Fibroblast of gingiva (primary cell): Measurements from ENCODE around the gene CHD1L.
"Not testable (repeated sequence)": the region's sequence is repeated elsewhere in the genome, so short reads cannot be mapped to it uniquely, and the experiment has no call there.

Source experiments
- DNase-seq: peaks from one replicate; pipeline ENCODE4 v3.0.0-alpha.2; 2011; ENCODE audit warnings: low read depth

The CHD1L gene

GRCh38 chr1:147233903-147234302 is 8.6 kb upstream of the CHD1L start:
- not testable (repeated sequence) for DNase-seq

GRCh38 chr1:147235822-147236221 is 6.7 kb upstream of the CHD1L start:
- no peak for DNase-seq

- no peak for DNase-seq
Measured at GRCh38 chr1:147236448-147236847, 6.0 kb upstream of the CHD1L start.

- no peak for DNase-seq
Measured at GRCh38 chr1:147236959-147237791, 5.3 kb upstream of the CHD1L start.

- no peak for DNase-seq
Measured at GRCh38 chr1:147238053-147238902, 4.2 kb upstream of the CHD1L start.

GRCh38 chr1:147238925-147239820 is 3.3 kb upstream of the CHD1L start:
- DNase-seq: no peak

GRCh38 chr1:147240131-147240721 is 2.3 kb upstream of the CHD1L start:
- not testable (repeated sequence) for DNase-seq

GRCh38 chr1:147241934-147242448 is 493 bp upstream of the CHD1L start:
- DNase-seq: no peak

GRCh38 chr1:147243228-147243685 is 773 bp downstream of the CHD1L start:
- DNase-seq: no peak

- no peak for DNase-seq
Measured at GRCh38 chr1:147243841-147244240, 1.4 kb downstream of the CHD1L start.

GRCh38 chr1:147245129-147245528 is 2.6 kb downstream of the CHD1L start:
- DNase-seq: no peak

- no peak for DNase-seq
Measured at GRCh38 chr1:147245586-147246021, 3.1 kb downstream of the CHD1L start.

GRCh38 chr1:147246044-147246690 is 3.7 kb downstream of the CHD1L start:
- no peak for DNase-seq

- no peak for DNase-seq
Measured at GRCh38 chr1:147246910-147247655, 4.6 kb downstream of the CHD1L start.

- no peak for DNase-seq
Measured at GRCh38 chr1:147247656-147248238, 5.3 kb downstream of the CHD1L start.

GRCh38 chr1:147252540-147252939 is 10.1 kb downstream of the CHD1L start:
- no peak for DNase-seq

- no peak for DNase-seq
Measured at GRCh38 chr1:147260956-147261355, 18.5 kb downstream of the CHD1L start.

GRCh38 chr1:147264158-147264768 is 21.8 kb downstream of the CHD1L start:
- DNase-seq: peak; percentile 53

- no peak for DNase-seq
Measured at GRCh38 chr1:147266381-147266780, 23.9 kb downstream of the CHD1L start.
